Transverse colon (tissue), 4 donors: Measurements from ENCODE around the gene LGR6. TPM values are rescaled to one million over a fixed set of nuclear protein-coding genes. Genes with fewer than 3 reads are reported as not detected.
"Not testable (repeated sequence)": the region's sequence is repeated elsewhere in the genome, so short reads cannot be mapped to it uniquely, and the experiment has no call there.

Source experiments
- DNase-seq: peaks from one replicate; pipeline ENCODE4 v3.0.0-alpha.2; 2019
- H3K27ac ChIP-seq, 4 donors: fragments of 200-600 bp; sonication (generic); 2 replicates each; pipeline ENCODE4 v1.5.1; 2016 to 2018; ENCODE audit warnings: inconsistent platforms in 4 of 4
- H3K27me3 ChIP-seq: fragments of 200-600 bp; sonication (generic); 2 replicates; pipeline ENCODE4 v1.5.1; 2017; ENCODE audit warnings: inconsistent platforms
- H3K36me3 ChIP-seq, 4 donors: fragments of 200-600 bp; sonication (generic); 2 replicates each; pipeline ENCODE4 v1.5.1; 2017 to 2019; ENCODE audit warnings: inconsistent platforms in 4 of 4
- H3K4me1 ChIP-seq, 4 donors: fragments of 200-600 bp; sonication (generic); 2 replicates each; pipeline ENCODE4 v1.5.1; 2017 to 2020; ENCODE audit warnings: inconsistent platforms in 4 of 4
- H3K4me3 ChIP-seq, 4 donors: fragments of 200-600 bp; sonication (generic); 1 replicate in 1 of 4; 2 replicates in 3 of 4; pipeline versions ENCODE4 v1.5.1 to v1.6.1; 2017 to 2019; ENCODE audit warnings: inconsistent platforms in 4 of 4
- H3K9me3 ChIP-seq, 2 donors: fragments of 200-600 bp; sonication (generic); 2 replicates each; pipeline ENCODE4 v1.5.1; 2017 to 2019; ENCODE audit warnings: inconsistent platforms in 2 of 2
- CTCF ChIP-seq, 5 experiments: fragments of 200-600 bp in 3 of 5; fragments of 450-650 bp in 2 of 5; sonication (generic) in 3 of 5; IDR thresholded peaks; 1 replicate in 2 of 5; 2 replicates in 3 of 5; pipeline ENCODE4 v1.5.1; 2016 to 2017; ENCODE audit warnings: antibody characterized with exemption in 5 of 5, inconsistent platforms in 3 of 5, mild to moderate bottlenecking in 2 of 5, moderate library complexity in 1 of 5
- EP300 ChIP-seq: sonication (generic); formaldehyde crosslinking; IDR thresholded peaks from one replicate; pipeline ENCODE4 v1.6.1; 2017; ENCODE audit warnings: antibody characterized with exemption, low read depth
- POLR2A ChIP-seq: fragments of 450-650 bp; IDR thresholded peaks from one replicate; pipeline ENCODE4 v1.6.1; 2016; ENCODE audit warnings: antibody characterized with exemption, mild to moderate bottlenecking, moderate library complexity
- POLR2AphosphoS5 ChIP-seq, 3 donors: sonication (generic); formaldehyde crosslinking; IDR thresholded peaks; one replicate each; pipeline ENCODE4 v1.6.1; 2016; ENCODE audit warnings: antibody characterized with exemption in 3 of 3
- WGBS, 2 donors: methylation state at CpG; one replicate each; pipeline ENCODE4 v1.1.5; 2018; ENCODE audit warnings: low coverage in 1 of 2; 5-methylcytosine and 5-hydroxymethylcytosine counted together
- in situ Hi-C, 4 donors: fragments of 200-750 bp; cut with MboI; loops; one replicate each; pipeline versions ENCODE4 v1.15.0 to v1.15.1; 2017; ENCODE audit warnings: low sequenced_read_pairs in 3 of 4, low pct_ligation_motif_present in 1 of 4, low pct_unique_long_range_greater_than_20kb in 1 of 4
- intact Hi-C: fragments of 100-400 bp; cut with DNase I; formaldehyde crosslinking; loops from one replicate; pipeline ENCODE4 v1.15.1; 2023; ENCODE audit warnings: low total_unique reads
- total RNA-seq, 4 donors: library from RNA; depleted of rRNA; stranded (reverse); fragments of >200 nt; gene quantifications; one replicate each; pipeline ENCODE4 v1.1.0, GENCODE V29; 2016

LGR6 gene
- total RNA-seq, 4 donors from 2014 or later, result 0.41 to 1.6 TPM; not detected in 2

GRCh38 chr1:202349206-202349928 is 155.8 kb downstream of the LGR6 start:
- TF ChIP-seq CTCF (IDR thresholded peaks at IDR 0.05) (no peak), POLR2A (no peak)
- peak; percentile 12 for DNase-seq
- no peaks in the 10 kb centered on the region for H3K27me3 ChIP-seq
- in situ Hi-C loops, result no loop called here
- H3K4me1 ChIP-seq, result peaks cover 9 to 15% (median 10%) of the 10 kb centered on the region in 4 donors
- peak overlapping the region; percentile 74 to 100 (median 90) for H3K4me3 ChIP-seq
- no peaks in the 10 kb centered on the region for H3K36me3 ChIP-seq
- WGBS, 2 donors, result 3 to 5% methylated on average over 6 to 12 of the region's 12 CpGs
- intact Hi-C loops, result no loop called here
- H3K27ac ChIP-seq, result peak overlapping the region; percentile 90 to 95 (median 92)
- H3K9me3 ChIP-seq, result no peaks in the 10 kb centered on the region

- intact Hi-C loops, result no loop called here
- no peak for TF ChIP-seq CTCF (IDR thresholded peaks at IDR 0.05)
- no peak for TF ChIP-seq EP300
- no peak for TF ChIP-seq POLR2A
- TF ChIP-seq POLR2AphosphoS5 (IDR thresholded peaks at IDR 0.05), result no peak
Measured at GRCh38 chr1:202351725-202352124, 158.1 kb downstream of the LGR6 start.

GRCh38 chr1:202352583-202353197 is 159.1 kb downstream of the LGR6 start:
- 84 to 95% methylated on average over 4 to 11 of the region's 11 CpGs for WGBS, 2 donors
- H3K4me1 ChIP-seq, result peaks cover 9 to 15% (median 10%) of the 10 kb centered on the region in 4 donors
- in situ Hi-C loops, H3K27me3 ChIP-seq, intact Hi-C loops, H3K4me3 ChIP-seq, H3K27ac ChIP-seq, DNase-seq, H3K9me3 ChIP-seq, H3K36me3 ChIP-seq: not testable (repeated sequence)

More at GRCh38 chr1:202351725-202352124, 158.1 kb downstream of the LGR6 start:
- Histone ChIP-seq H3K27me3 (no peaks in the 10 kb centered on the region), H3K4me1 (peaks cover 9 to 15% (median 10%) of the 10 kb centered on the region in 4 donors), H3K9me3 (no peaks in the 10 kb centered on the region), H3K4me3 (no peak overlapping the region), H3K27ac (no peak overlapping the region), H3K36me3 (no peaks in the 10 kb centered on the region)
- in situ Hi-C loops, result no loop called here
- WGBS, 2 donors, result 83 to 90% methylated on average over 2 of the region's 2 CpGs
- no peak for DNase-seq

- TF ChIP-seq CTCF (IDR thresholded peaks at IDR 0.05) (no peak), POLR2A (no peak), POLR2AphosphoS5 (IDR thresholded peaks at IDR 0.05) (no peak), EP300 (no peak)
- intact Hi-C loops (no loop called here), in situ Hi-C loops (no loop called here)
- H3K4me3 ChIP-seq, result no peak overlapping the region
- H3K27ac ChIP-seq, result no peak overlapping the region
- H3K36me3 ChIP-seq, result no peaks in the 10 kb centered on the region
- H3K4me1 ChIP-seq, result no peaks in the 10 kb centered on the region
- no peaks in the 10 kb centered on the region for H3K9me3 ChIP-seq
- H3K27me3 ChIP-seq, result no peaks in the 10 kb centered on the region
- DNase-seq, result no peak
Measured at GRCh38 chr1:202355944-202356553, 162.4 kb downstream of the LGR6 start.
